Cerebellar nuclear complex (tissue), 1 donor: ENCODE measurements around the gene DTL.

Source experiments
- DNase-seq, 2 experiments: peaks; one replicate each; lab custom pipeline; 2025; lab: John Stamatoyannopoulos, UW

DTL gene

DNA sequence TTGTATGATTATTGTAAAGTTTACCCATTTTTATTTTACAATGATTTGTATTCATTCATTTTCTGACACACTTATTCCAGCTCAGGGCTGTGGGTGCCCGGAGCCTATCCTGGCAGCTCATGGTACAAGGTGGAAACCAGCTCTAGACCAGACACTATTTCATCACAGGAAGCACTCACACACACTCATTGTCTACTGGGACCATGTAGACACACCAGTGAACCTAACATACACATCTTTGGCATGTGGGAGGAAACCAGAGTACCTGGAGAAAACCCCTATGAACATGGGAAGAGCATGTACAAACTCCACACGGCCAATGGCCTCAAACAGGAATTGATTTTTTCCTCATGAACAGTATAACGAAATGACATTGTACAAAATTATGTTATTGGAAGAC is 2.4 kb downstream of the DTL start:
- no peak for DNase-seq

DNA sequence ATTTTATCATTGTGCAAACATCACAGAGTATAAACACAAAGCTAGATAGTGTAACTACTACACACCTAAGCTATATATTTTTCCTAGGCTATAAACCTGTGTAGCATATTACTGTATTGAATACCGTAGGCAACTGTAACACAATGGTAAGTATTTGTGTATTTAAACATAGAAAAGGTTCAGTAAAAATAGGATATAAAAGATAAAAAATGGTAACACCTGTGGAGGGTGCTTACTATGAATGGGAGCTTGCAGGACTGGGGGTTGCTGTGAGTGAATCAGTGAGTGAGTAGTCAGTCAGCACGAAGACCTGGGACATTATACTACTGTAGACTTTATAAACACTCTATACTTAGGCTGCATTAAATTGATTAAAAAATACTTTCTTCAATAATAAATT is 4.1 kb downstream of the DTL start:
- no peak for DNase-seq

GRCh38 chr1:212040629-212041412 is 5.3 kb downstream of the DTL start:
- no peak for DNase-seq

- DNase-seq, result no peak
Measured at GRCh38 chr1:212042436-212042835, 6.9 kb downstream of the DTL start.

DNA sequence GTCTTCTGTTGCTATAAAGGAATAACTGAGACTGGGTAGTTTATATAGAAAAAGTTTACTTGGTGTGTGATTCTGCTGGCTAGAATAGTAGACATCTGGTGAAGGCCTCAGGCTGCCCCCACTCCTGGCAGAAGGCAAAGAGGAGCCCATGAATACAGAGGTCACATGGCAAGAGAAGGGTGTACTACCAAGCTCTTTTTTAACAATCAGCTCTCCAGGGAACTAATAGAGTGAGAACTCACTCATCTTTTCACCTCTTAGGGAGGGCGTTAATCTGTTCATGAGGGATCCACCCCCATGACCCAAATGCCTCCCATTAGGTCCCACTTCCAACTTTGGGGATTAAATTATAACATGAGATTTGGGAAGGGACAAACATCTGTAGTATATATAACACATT is 9.3 kb downstream of the DTL start:
- no peak for DNase-seq

- DNase-seq, result no peak
Measured at GRCh38 chr1:212045981-212046380, 10.4 kb downstream of the DTL start.

- DNase-seq, result no peak
Measured at GRCh38 chr1:212053993-212054392, 18.4 kb downstream of the DTL start.

- no peak for DNase-seq
Measured at GRCh38 chr1:212055333-212055732, 19.8 kb downstream of the DTL start.

GRCh38 chr1:212060632-212061472 is 25.3 kb downstream of the DTL start:
- DNase-seq, result no peak

DNA sequence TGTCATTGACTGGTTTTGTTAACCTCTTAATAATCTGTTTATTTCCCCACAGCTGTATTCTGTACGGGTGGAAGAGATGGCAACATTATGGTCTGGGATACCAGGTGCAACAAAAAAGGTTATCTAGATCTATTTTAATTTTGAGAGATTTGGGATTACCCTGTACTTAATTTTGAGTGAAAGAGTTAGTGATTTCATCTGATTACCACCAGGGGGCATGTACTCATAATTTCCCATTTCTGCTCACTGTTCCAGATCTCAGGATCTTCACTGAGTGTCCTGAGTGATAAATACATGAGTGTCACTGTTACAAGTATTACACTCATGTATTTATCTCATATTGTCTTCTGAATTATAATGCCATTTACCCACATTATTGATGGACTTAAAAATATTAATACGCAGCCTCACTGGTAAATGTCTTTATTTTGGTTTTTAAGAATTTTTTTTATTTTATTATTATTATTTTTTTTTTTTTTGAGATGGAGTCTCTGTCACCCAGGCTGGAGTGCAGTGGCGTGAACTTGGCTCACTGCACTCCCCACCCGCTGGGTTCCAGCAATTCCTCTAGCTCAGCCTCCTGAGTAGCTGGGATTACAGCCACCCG is 27.4 kb downstream of the DTL start:
- DNase-seq, result no peak

DNA sequence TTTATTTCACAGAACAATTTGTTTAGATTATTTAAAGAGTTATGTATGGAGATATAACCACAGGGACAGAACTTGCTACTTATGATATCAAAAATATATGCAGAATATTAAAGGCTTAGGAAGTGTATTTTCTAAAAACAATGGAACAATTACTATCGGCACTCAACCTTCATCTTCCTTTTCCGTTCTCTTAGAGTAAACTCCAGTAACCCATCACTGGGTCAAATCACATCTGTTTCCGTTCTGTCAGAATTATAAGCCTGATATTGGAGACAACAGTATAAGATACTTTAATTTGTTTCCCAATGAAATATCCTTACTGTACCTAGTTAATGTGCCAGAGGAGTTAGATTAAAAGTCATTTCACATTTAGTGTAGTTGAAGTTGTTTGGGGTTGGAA is 32.2 kb downstream of the DTL start:
- no peak for DNase-seq

DNA sequence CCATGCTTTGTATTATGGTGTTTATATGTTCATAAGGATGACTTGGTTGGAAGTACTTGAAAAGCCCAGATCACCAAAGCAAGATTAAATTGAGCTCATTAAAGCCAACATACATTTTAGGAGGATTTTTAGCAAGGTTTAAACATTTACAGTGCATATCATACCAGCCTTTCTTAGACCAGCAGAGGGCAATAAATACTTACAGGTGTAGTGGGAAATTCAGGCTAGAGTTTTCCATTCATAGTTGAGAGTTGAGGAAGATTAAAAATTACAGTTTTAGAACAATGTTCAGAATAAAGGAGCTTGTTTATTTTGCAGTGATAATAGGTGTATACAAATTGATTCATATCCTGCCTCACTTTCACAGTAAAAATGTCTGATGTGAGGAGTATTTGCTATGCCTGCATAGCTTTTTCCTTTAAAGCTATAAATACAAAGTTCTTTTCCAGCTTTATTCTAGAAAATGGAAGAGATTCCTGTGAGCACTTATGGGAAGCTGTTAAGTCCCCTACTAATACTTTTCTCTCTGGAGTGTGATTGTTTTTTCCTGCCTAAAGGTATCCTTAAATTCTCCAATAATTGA is 35.3 kb downstream of the DTL start:
- no peak for DNase-seq

DNA sequence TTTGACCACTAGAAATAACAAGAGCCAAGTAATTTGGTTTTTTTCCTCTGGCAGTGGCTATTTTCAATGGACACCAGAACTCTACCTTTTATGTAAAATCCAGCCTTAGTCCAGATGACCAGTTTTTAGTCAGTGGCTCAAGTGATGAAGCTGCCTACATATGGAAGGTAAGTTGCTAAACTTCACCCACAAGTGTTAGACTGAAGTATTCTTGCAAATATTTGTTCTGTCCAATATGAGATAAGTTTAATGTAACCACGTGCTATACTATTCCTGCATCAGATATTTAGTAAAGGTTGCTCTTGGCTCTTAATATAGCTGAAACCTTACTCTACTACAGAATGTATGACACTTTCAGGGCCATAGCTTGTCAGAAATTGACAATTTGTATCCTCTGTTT is 36.5 kb downstream of the DTL start:
- no peak for DNase-seq

- no peak for DNase-seq
Measured at GRCh38 chr1:212073490-212073889, 37.9 kb downstream of the DTL start.

- DNase-seq, result no peak
Measured at GRCh38 chr1:212074313-212074712, 38.8 kb downstream of the DTL start.

GRCh38 chr1:212074856-212075255 is 39.3 kb downstream of the DTL start:
- no peak for DNase-seq

DNA sequence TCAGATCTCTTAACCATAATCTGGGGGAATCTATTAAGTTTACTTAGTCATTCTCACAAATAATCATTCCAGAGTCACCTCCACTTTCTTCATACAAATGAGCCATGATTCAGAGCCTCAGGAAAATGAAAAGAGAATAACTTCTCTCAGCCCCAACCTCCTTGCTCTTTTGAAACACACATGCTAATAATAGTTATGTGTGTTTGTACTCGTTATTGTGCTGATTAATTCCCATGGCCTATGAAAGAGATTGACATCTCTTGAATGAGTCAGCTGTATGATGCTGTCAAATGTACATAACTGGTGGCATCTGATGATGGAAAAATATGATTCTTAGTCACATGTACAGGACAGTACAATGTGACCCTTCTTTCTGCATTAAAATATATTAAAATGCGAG is 41.5 kb downstream of the DTL start:
- DNase-seq, result no peak

DNA sequence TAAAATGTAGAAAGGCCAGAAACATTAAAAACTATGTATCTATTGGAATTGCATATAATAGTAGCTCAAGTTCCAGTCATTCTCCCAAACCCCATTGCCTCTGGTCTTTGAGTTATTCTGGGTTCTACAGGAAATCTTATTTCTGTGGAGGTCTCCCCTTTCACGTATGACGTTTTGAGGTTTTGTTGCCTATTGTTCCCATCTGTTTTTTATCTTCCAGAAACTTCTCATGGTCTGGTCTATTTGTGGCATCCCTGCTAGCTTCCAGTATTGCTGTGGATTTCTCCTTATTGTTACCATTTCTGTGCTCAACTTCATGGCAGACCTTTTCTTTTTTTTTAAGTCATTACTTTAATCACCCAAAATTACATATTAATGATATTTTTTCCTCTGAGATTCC is 43.3 kb downstream of the DTL start:
- no peak for DNase-seq

- no peak for DNase-seq
Measured at GRCh38 chr1:212082765-212083406, 47.3 kb downstream of the DTL start.

GRCh38 chr1:212089560-212090163 is 54.1 kb downstream of the DTL start:
- DNase-seq, result no peak

DNA sequence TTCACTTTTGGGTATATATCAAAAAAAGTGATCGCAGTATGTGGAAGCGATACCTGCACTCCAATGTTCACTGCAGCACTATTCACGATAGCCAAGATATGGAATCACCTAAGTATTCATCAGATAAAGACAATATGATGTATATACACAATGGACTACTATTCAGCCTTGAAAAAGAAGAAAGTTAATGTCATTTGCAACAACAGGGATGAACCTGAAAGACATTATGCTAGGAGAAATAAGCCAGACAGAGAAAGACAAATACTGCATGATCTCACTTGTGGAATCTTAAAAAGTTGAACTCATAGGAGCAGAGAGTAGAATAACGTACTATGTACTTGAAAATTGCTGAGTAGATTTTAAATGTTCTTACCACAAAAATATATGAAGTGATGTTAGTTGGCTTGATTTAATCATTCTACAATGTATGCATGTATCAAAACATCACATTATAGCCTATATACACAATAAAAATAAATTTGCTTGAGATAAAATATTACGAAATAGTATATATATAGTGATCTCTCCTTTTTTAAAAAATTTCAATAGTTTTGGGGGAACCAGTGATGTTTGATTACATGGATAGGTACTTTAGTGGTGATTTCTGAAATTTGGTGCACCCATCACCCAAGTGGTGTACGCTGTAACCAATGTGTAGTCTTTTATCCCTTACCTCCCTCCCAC is 56.0 kb downstream of the DTL start:
- no peak for DNase-seq
